HG02973 (cell line): ENCODE results near the gene DOCK10.

Source experiments
- ATAC-seq: cut with Tn5 transposase; IDR thresholded peaks from one replicate; pipeline ENCODE4 v1.9.1; 2021; ENCODE audit warnings: moderate library complexity; ENCODE audit not compliant: unreplicated experiment

DOCK10 gene

GRCh38 chr2:224885836-224886547 is 156.3 kb downstream of the DOCK10 start:
- peak; percentile 89 for ATAC-seq

GRCh38 chr2:224885291-224885690 is 157.0 kb downstream of the DOCK10 start:
- ATAC-seq, result no peak

GRCh38 chr2:224884188-224884587 is 158.1 kb downstream of the DOCK10 start:
- ATAC-seq, result no peak

GRCh38 chr2:224883700-224884099 is 158.6 kb downstream of the DOCK10 start:
- ATAC-seq, result no peak

- no peak for ATAC-seq
These were observed 159.1 kb downstream of the DOCK10 start for GRCh38 chr2:224883172-224883516.

GRCh38 chr2:224882291-224883171 is 159.7 kb downstream of the DOCK10 start:
- no peak for ATAC-seq

GRCh38 chr2:224881846-224882245 is 160.4 kb downstream of the DOCK10 start:
- no peak for ATAC-seq

- no peak for ATAC-seq
These were observed 165.7 kb downstream of the DOCK10 start for GRCh38 chr2:224876522-224876921.

- ATAC-seq, result peak; percentile 52
These were observed 166.4 kb downstream of the DOCK10 start for GRCh38 chr2:224875841-224876240.

- no peak for ATAC-seq
These were observed 167.1 kb downstream of the DOCK10 start for GRCh38 chr2:224875153-224875552.

GRCh38 chr2:224871813-224872212 is 170.5 kb downstream of the DOCK10 start:
- no peak for ATAC-seq

- no peak for ATAC-seq
These were observed 171.9 kb downstream of the DOCK10 start for GRCh38 chr2:224870341-224870740.

GRCh38 chr2:224869601-224870233 is 172.6 kb downstream of the DOCK10 start:
- no peak for ATAC-seq

GRCh38 chr2:224865016-224865415 is 177.3 kb downstream of the DOCK10 start:
- no peak for ATAC-seq

- no peak for ATAC-seq
These were observed 181.0 kb downstream of the DOCK10 start for GRCh38 chr2:224861266-224861665.

GRCh38 chr2:224860786-224861185 is 181.5 kb downstream of the DOCK10 start:
- no peak for ATAC-seq

GRCh38 chr2:224851811-224852210 is 190.5 kb downstream of the DOCK10 start:
- ATAC-seq, result no peak

- ATAC-seq, result no peak
These were observed 192.2 kb downstream of the DOCK10 start for GRCh38 chr2:224850081-224850480.

- ATAC-seq, result no peak
These were observed 193.0 kb downstream of the DOCK10 start for GRCh38 chr2:224849264-224849663.

GRCh38 chr2:224847961-224848850 is 194.1 kb downstream of the DOCK10 start:
- no peak for ATAC-seq

- ATAC-seq, result no peak
These were observed 194.9 kb downstream of the DOCK10 start for GRCh38 chr2:224847381-224847780.
